IMR-90 (cell line): ENCODE data around the gene COX4I1. TPM values are rescaled to one million over a fixed set of nuclear protein-coding genes. Genes with fewer than 3 reads are reported as not detected.

Experiments used
- ATAC-seq: fragments of 200-7000 bp; cut with Tn5 transposase; 2 replicates; pipeline ENCODE4 v1.9.1; 2020; ENCODE audit warnings: low read depth, mild to moderate bottlenecking, moderate library complexity
- BruUV-seq: library from RNA; stranded (reverse); fragments of 400-500 nt; replicated peaks from 2 replicates; lab custom pipeline; 2021; lab: Mats Ljungman, UMichigan
- CTCF ChIA-PET: fragments of 300-600 bp; formaldehyde crosslinking; extraction: SDS; loops from one replicate; lab custom pipeline; 2021; ENCODE audit warnings: antibody characterized with exemption; lab: Yijun Ruan, JAX
- POLR2A ChIA-PET: fragments of 300-600 bp; sonication (Branson Sonifier 250); formaldehyde crosslinking; loops from one replicate; lab custom pipeline; 2022; ENCODE audit warnings: antibody characterized with exemption; ENCODE audit not compliant: unreplicated experiment; lab: Charles Lee
- DNase-seq: peaks from one replicate; pipeline ENCODE4 v3.0.0; 2013
- H2AFZ ChIP-seq: replicated peaks from 2 replicates; pipeline ENCODE3; 2013; ENCODE audit warnings: low read length, mild to moderate bottlenecking; ENCODE audit not compliant: poor library complexity
- H2AK5ac ChIP-seq: 2 replicates; pipeline ENCODE4 v1.6.1; 2013; ENCODE audit warnings: low read depth, low read length, inconsistent platforms
- H2AK9ac ChIP-seq: replicated peaks from 2 replicates; pipeline ENCODE3; 2013; ENCODE audit warnings: mild to moderate bottlenecking, low read depth, low read length, moderate library complexity; ENCODE audit not compliant: poor library complexity
- H2BK120ac ChIP-seq: 2 replicates; pipeline ENCODE4 v1.6.1; 2013; ENCODE audit warnings: low read depth, low read length, inconsistent platforms
- H2BK15ac ChIP-seq: 3 replicates; pipeline ENCODE4 v1.6.1; 2013; ENCODE audit warnings: low read depth, low read length, inconsistent platforms
- H2BK20ac ChIP-seq: 2 replicates; pipeline ENCODE4 v1.6.1; 2013; ENCODE audit warnings: low read depth, mild to moderate bottlenecking, inconsistent platforms, low read length, moderate library complexity
- H2BK5ac ChIP-seq: 2 replicates; pipeline ENCODE4 v1.6.1; 2013; ENCODE audit warnings: mild to moderate bottlenecking, low read depth, low read length, inconsistent platforms; ENCODE audit not compliant: poor library complexity, severe bottlenecking
- H3K14ac ChIP-seq: replicated peaks from 2 replicates; pipeline ENCODE4 v1.6.1; 2013; ENCODE audit warnings: low read depth, low read length, inconsistent platforms
- H3K18ac ChIP-seq: 2 replicates; pipeline ENCODE4 v1.6.1; 2013; ENCODE audit warnings: low read depth, low read length, control low read depth
- H3K23ac ChIP-seq: 2 replicates; pipeline ENCODE4 v1.6.1; 2013; ENCODE audit warnings: low read depth, low read length, inconsistent platforms
- H3K27ac ChIP-seq: 2 replicates; pipeline ENCODE4 v1.5.1; 2013; ENCODE audit warnings: mild to moderate bottlenecking, control low read depth, low read length; ENCODE audit not compliant: insufficient read depth
- H3K27me3 ChIP-seq: 2 replicates; pipeline ENCODE4 v1.6.1; 2013; ENCODE audit warnings: low read length; ENCODE audit not compliant: control insufficient read depth, insufficient read depth
- H3K36me3 ChIP-seq: 2 replicates; pipeline ENCODE4 v1.6.1; 2013; ENCODE audit warnings: low read length, mixed read lengths; ENCODE audit not compliant: control insufficient read depth, insufficient read depth
- H3K4ac ChIP-seq: 2 replicates; pipeline ENCODE4 v1.6.1; 2013; ENCODE audit warnings: low read depth, low read length, inconsistent platforms
- H3K4me1 ChIP-seq: 2 replicates; pipeline ENCODE4 v1.6.1; 2013; ENCODE audit warnings: low read length, mixed read lengths; ENCODE audit not compliant: control insufficient read depth, insufficient read depth
- H3K4me2 ChIP-seq: 2 replicates; pipeline ENCODE4 v1.6.1; 2013; ENCODE audit warnings: low read depth, mild to moderate bottlenecking, control low read depth, low read length, moderate library complexity
- H3K4me3 ChIP-seq: 2 replicates; pipeline ENCODE4 v1.5.1; 2013; ENCODE audit warnings: low read depth, mild to moderate bottlenecking, control low read depth, low read length, moderate library complexity; ENCODE audit not compliant: insufficient read depth
- H3K56ac ChIP-seq: 2 replicates; pipeline ENCODE4 v1.6.1; 2013; ENCODE audit warnings: low read length, inconsistent platforms; ENCODE audit not compliant: insufficient read depth; ENCODE audit errors: extremely low read depth
- H3K79me1 ChIP-seq, 2 experiments: 2 replicates each; pipeline ENCODE4 v1.6.1; 2013; ENCODE audit warnings: low read length in 2 of 2, inconsistent platforms in 1 of 2, low read depth in 1 of 2
- H3K9ac ChIP-seq: 2 replicates; pipeline ENCODE4 v1.6.1; 2013; ENCODE audit warnings: low read depth, low read length, control low read depth
- H3K9me1 ChIP-seq: 2 replicates; pipeline ENCODE4 v1.6.1; 2013; ENCODE audit warnings: low read length, inconsistent platforms; ENCODE audit not compliant: insufficient read depth
- H3K9me3 ChIP-seq: 2 replicates; pipeline ENCODE4 v1.6.1; 2013; ENCODE audit warnings: low read length; ENCODE audit not compliant: control insufficient read depth, insufficient read depth
- H4K20me1 ChIP-seq: 2 replicates; pipeline ENCODE4 v1.6.1; 2013; ENCODE audit warnings: low read length, inconsistent platforms; ENCODE audit not compliant: insufficient read depth
- H4K5ac ChIP-seq: 2 replicates; pipeline ENCODE4 v1.6.1; 2013; ENCODE audit warnings: mild to moderate bottlenecking, low read depth, low read length, control low read depth
- H4K8ac ChIP-seq, 2 experiments: 2 replicates each; pipeline ENCODE4 v1.6.1; 2013; ENCODE audit warnings: low read depth in 2 of 2, low read length in 2 of 2, control low read depth in 1 of 2, inconsistent platforms in 1 of 2
- H4K91ac ChIP-seq: 2 replicates; pipeline ENCODE4 v1.6.1; 2013; ENCODE audit warnings: low read depth, low read length, inconsistent platforms; ENCODE audit not compliant: insufficient read depth
- BHLHE40 ChIP-seq: fragments of 150-350 bp; IDR thresholded peaks from 2 replicates; pipeline ENCODE4 v1.6.1; 2016; ENCODE audit warnings: mild to moderate bottlenecking, low read depth, low read length
- CEBPB ChIP-seq: IDR thresholded peaks from 2 replicates; pipeline ENCODE4 v1.6.1; 2012; ENCODE audit warnings: low read depth, low read length, improper control_type of control experiment
- CHD1 ChIP-seq: IDR thresholded peaks from 2 replicates; pipeline ENCODE4 v1.6.1; 2012; ENCODE audit warnings: low read depth, low read length, improper control_type of control experiment
- CTCF ChIP-seq: conservative IDR thresholded peaks from 2 replicates; pipeline ENCODE4 v1.5.1; 2012; ENCODE audit warnings: mild to moderate bottlenecking, low read depth, low read length, improper control_type of control experiment
- ELK1 ChIP-seq: fragments of 150-350 bp; IDR thresholded peaks from 2 replicates; pipeline ENCODE4 v1.6.1; 2016; ENCODE audit warnings: low read depth, mild to moderate bottlenecking, low read length, moderate library complexity, borderline replicate concordance
- FOS ChIP-seq: fragments of 150-350 bp; IDR thresholded peaks from 2 replicates; pipeline ENCODE4 v1.6.1; 2016; ENCODE audit warnings: low read depth, low read length
- MAFK ChIP-seq: IDR thresholded peaks from 2 replicates; pipeline ENCODE4 v1.6.1; 2012; ENCODE audit warnings: low read depth, low read length, improper control_type of control experiment
- MAZ ChIP-seq: IDR thresholded peaks from 2 replicates; pipeline ENCODE4 v1.6.1; 2012; ENCODE audit warnings: low read depth, mild to moderate bottlenecking, low read length, improper control_type of control experiment, moderate library complexity, borderline replicate concordance
- MXI1 ChIP-seq: IDR thresholded peaks from 2 replicates; pipeline ENCODE4 v1.6.1; 2012; ENCODE audit warnings: low read depth, mild to moderate bottlenecking, low read length, moderate library complexity, borderline replicate concordance
- NFE2L2 ChIP-seq: fragments of 150-350 bp; IDR thresholded peaks from 2 replicates; pipeline ENCODE4 v1.6.1; 2016; ENCODE audit warnings: low read depth, mild to moderate bottlenecking, low read length
- POLR2A ChIP-seq: IDR thresholded peaks from 2 replicates; pipeline ENCODE4 v1.6.1; 2012; ENCODE audit warnings: mild to moderate bottlenecking, low read depth, low read length
- RAD21 ChIP-seq: IDR thresholded peaks from 2 replicates; pipeline ENCODE4 v1.6.1; 2012; ENCODE audit warnings: low read length, improper control_type of control experiment
- RCOR1 ChIP-seq: IDR thresholded peaks from 2 replicates; pipeline ENCODE4 v1.6.1; 2012; ENCODE audit warnings: mild to moderate bottlenecking, low read length, improper control_type of control experiment; ENCODE audit not compliant: insufficient replicate concordance
- RFX5 ChIP-seq: IDR thresholded peaks from 2 replicates; pipeline ENCODE4 v1.8.0; 2012; ENCODE audit warnings: low read depth, mild to moderate bottlenecking, low read length, moderate library complexity
- SMC3 ChIP-seq: fragments of 150-350 bp; IDR thresholded peaks from 2 replicates; pipeline ENCODE4 v1.6.1; 2016; ENCODE audit warnings: low read depth, mild to moderate bottlenecking, antibody characterized with exemption, low read length, moderate library complexity
- USF2 ChIP-seq: fragments of 150-350 bp; IDR thresholded peaks from 2 replicates; pipeline ENCODE4 v1.6.1; 2017; ENCODE audit warnings: mild to moderate bottlenecking, antibody characterized with exemption, low read length, low read depth
- WGBS, 2 experiments: methylation state at CpG; one replicate each; pipeline versions ENCODE4 v1.1.5 to v1.1.7; 2013; ENCODE audit warnings: missing lambda C conversion rate in 2 of 2; ENCODE audit not compliant: insufficient read length in 1 of 2; ENCODE audit errors: extremely low coverage in 2 of 2; 5-methylcytosine and 5-hydroxymethylcytosine counted together
- dilution Hi-C: fragments of 300-500 bp; cut with HindIII; formaldehyde crosslinking; loops from one replicate; pipeline ENCODE4 v1.14.3; 2018; ENCODE audit warnings: low sequenced_read_pairs; ENCODE audit not compliant: unreplicated experiment
- in situ Hi-C: fragments of 300-500 bp; cut with MboI; formaldehyde crosslinking; loops from 3 replicates; pipeline ENCODE4 v1.14.3; 2019; ENCODE audit warnings: low sequenced_read_pairs, inconsistent platforms, mixed read lengths
- intact Hi-C: fragments of 100-400 bp; cut with micrococcal nuclease; formaldehyde crosslinking; loops from 2 replicates; pipeline ENCODE4 v1.10.0; 2022
- polyA plus RNA-seq, 3 experiments: library from polyadenylated mRNA; depleted of rRNA; stranded (reverse); fragments of >200 nt; gene quantifications; 2 replicates each; pipeline ENCODE4 v1.2.3, GENCODE V29; 2012; ENCODE audit warnings: low replicate concordance in 1 of 3
- total RNA-seq: library from RNA; depleted of rRNA; stranded (reverse); fragments of >200 nt; gene quantifications from 2 replicates; pipeline ENCODE4 v1.2.3, GENCODE V29; 2012

Gene COX4I1
- total and polyA plus RNA-seq, 2 of the 4 experiments (the other 2 are of a cell fraction): 397 to 700 TPM

- Histone ChIP-seq H3K79me1 (peaks cover 50 to 78% of the 10 kb centered on the region in 2 experiments), H3K14ac (no peak overlapping the region), H3K36me3 (peaks cover 35% of the 10 kb centered on the region), H4K91ac (no peak overlapping the region), H2BK20ac (no peak overlapping the region), H3K9ac (no peak overlapping the region), H2BK120ac (no peak overlapping the region), H3K23ac (no peak overlapping the region), H3K4ac (no peak overlapping the region), H3K9me1 (peaks cover 13% of the 10 kb centered on the region; the same call in 1 of the 2 replicates), H2AFZ (no peak overlapping the region), H4K5ac (no peak overlapping the region), H3K4me1 (peaks cover 2% of the 10 kb centered on the region; the same call in 1 of the 2 replicates), H3K4me3 (no peak overlapping the region), H3K18ac (no peak overlapping the region), H3K56ac (no peak overlapping the region), H3K9me3 (no peaks in the 10 kb centered on the region), H2BK5ac (no peak overlapping the region), H3K27me3 (no peaks in the 10 kb centered on the region), H4K20me1 (peaks cover 85% of the 10 kb centered on the region), H2AK9ac (no peak overlapping the region), H3K27ac (no peak overlapping the region), H2AK5ac (no peak overlapping the region), H3K4me2 (no peak overlapping the region), H2BK15ac (no peak overlapping the region), H4K8ac (no peak overlapping the region)
- no peak for TF ChIP-seq MXI1
- no peak for TF ChIP-seq CTCF
- no peak for TF ChIP-seq MAFK
- no peak for TF ChIP-seq SMC3
- no peak for TF ChIP-seq CHD1
- TF ChIP-seq CEBPB: no peak
- no peak for TF ChIP-seq MAZ
- TF ChIP-seq RFX5: no peak
- TF ChIP-seq RCOR1: no peak
- TF ChIP-seq RAD21: no peak
- no peak for TF ChIP-seq FOS
- TF ChIP-seq ELK1: no peak
- TF ChIP-seq NFE2L2: no peak
- no peak for TF ChIP-seq BHLHE40
- TF ChIP-seq USF2: no peak
- no peak for TF ChIP-seq POLR2A
- 100% methylated on average over 6 of the region's 6 CpGs; no CpG with 5 or more reads in 1 of the 2 experiments for WGBS, 2 experiments
- BruUV-seq: no TSS peak
- ChIA-PET POLR2A (no interaction called here), CTCF (no interaction called here)
- ATAC-seq: no peak
- intact Hi-C loops (loop anchor here (5.0 kb wide), 2 partner anchors 44 to 119 kb away; partner anchors contain the start of gene C16orf74), dilution Hi-C loops (no loop called here), in situ Hi-C loops (no loop called here)
- DNase-seq: no peak
Observed at GRCh38 chr16:85796152-85796551, 3.3 kb upstream of the COX4I1 start.
